DMS153 (cell line): ENCODE measurements around the gene KIF26B.

ENCODE experiments used
- DNase-seq: peaks from one replicate; lab custom pipeline; 2025; lab: John Stamatoyannopoulos, UW

Gene KIF26B

GRCh38 chr1:245428681-245429080 is 273.9 kb downstream of the KIF26B start:
- no peak for DNase-seq

- DNase-seq: no peak
These were observed 276.9 kb downstream of the KIF26B start for GRCh38 chr1:245431706-245432105.

- DNase-seq: no peak
These were observed 277.6 kb downstream of the KIF26B start for GRCh38 chr1:245432228-245432875.

GRCh38 chr1:245433561-245433960 is 278.8 kb downstream of the KIF26B start:
- no peak for DNase-seq

- peak; percentile 27 for DNase-seq
These were observed 279.5 kb downstream of the KIF26B start for GRCh38 chr1:245434280-245434679.

GRCh38 chr1:245436407-245436806 is 281.6 kb downstream of the KIF26B start:
- no peak for DNase-seq

GRCh38 chr1:245437369-245438062 is 282.7 kb downstream of the KIF26B start:
- no peak for DNase-seq

- no peak for DNase-seq
These were observed 286.1 kb downstream of the KIF26B start for GRCh38 chr1:245440922-245441321.

GRCh38 chr1:245441689-245442088 is 286.9 kb downstream of the KIF26B start:
- peak; percentile 67 for DNase-seq

GRCh38 chr1:245444147-245444828 is 289.5 kb downstream of the KIF26B start:
- no peak for DNase-seq

- no peak for DNase-seq
These were observed 290.2 kb downstream of the KIF26B start for GRCh38 chr1:245444945-245445344.

- DNase-seq: no peak
These were observed 293.7 kb downstream of the KIF26B start for GRCh38 chr1:245448531-245448930.

GRCh38 chr1:245448975-245449431 is 294.2 kb downstream of the KIF26B start:
- DNase-seq: peak; percentile 53

- DNase-seq: no peak
These were observed 298.8 kb downstream of the KIF26B start for GRCh38 chr1:245453541-245453940.

- no peak for DNase-seq
These were observed 299.3 kb downstream of the KIF26B start for GRCh38 chr1:245454051-245454450.

- DNase-seq: no peak
These were observed 302.8 kb downstream of the KIF26B start for GRCh38 chr1:245457562-245457961.

GRCh38 chr1:245458234-245458633 is 303.4 kb downstream of the KIF26B start:
- DNase-seq: no peak

GRCh38 chr1:245458761-245459174 is 304.0 kb downstream of the KIF26B start:
- no peak for DNase-seq

- DNase-seq: no peak
These were observed 304.8 kb downstream of the KIF26B start for GRCh38 chr1:245459621-245460020.

GRCh38 chr1:245461681-245462080 is 306.9 kb downstream of the KIF26B start:
- DNase-seq: no peak

GRCh38 chr1:245462161-245462560 is 307.4 kb downstream of the KIF26B start:
- no peak for DNase-seq

GRCh38 chr1:245463392-245464165 is 308.8 kb downstream of the KIF26B start:
- no peak for DNase-seq
